T follicular helper cell (primary cell): ENCODE measurements around the gene STK11.

Experiments used
- DNase-seq: peaks from one replicate; pipeline ENCODE4 v3.0.0-alpha.2; 2020; ENCODE audit warnings: low read depth

Gene STK11

DNA sequence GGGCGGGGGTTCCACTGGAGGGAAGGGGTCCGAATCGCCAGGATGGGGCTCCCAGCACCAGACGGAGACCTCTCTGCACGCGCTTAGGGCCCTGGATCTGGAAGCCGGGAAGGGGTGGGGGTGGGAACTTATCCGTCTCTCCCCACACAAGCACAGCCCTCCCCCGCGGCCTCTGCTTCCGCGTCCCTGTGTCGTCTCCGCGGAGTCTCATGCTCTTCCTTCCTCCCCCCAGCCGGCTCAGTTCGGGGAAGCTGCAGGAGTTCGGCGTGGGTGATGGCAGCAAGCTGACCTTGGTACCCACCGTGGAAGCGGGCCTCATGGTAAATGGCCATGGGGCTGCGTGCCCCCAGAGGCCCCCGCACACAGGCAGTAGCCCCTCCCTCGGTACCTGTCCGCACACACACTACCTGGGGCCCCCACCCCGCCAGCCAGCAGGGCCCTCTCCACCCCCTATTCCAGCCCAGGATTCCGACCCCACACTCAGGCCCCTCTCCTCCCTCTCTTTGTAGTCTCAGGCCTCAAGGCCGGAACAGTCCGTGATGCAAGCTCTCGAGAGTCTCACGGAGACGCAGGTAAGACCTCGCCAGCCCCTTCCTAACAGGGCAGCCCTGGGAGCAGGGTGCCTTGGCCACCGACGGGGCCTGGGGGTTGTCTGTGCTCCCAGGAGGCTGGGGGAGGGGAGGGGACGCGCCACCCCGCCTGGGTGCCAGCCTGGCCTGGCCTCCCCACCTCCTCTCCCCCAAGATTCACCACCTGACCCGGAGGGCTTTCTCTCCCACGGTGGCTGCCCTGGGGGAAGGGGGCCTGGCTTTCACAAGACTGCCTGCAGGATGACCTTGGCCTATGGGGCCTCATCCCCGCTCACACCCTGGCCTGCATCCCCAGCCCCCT lies 46.0 kb downstream of the STK11 start:
- peak; percentile 63 for DNase-seq

DNA sequence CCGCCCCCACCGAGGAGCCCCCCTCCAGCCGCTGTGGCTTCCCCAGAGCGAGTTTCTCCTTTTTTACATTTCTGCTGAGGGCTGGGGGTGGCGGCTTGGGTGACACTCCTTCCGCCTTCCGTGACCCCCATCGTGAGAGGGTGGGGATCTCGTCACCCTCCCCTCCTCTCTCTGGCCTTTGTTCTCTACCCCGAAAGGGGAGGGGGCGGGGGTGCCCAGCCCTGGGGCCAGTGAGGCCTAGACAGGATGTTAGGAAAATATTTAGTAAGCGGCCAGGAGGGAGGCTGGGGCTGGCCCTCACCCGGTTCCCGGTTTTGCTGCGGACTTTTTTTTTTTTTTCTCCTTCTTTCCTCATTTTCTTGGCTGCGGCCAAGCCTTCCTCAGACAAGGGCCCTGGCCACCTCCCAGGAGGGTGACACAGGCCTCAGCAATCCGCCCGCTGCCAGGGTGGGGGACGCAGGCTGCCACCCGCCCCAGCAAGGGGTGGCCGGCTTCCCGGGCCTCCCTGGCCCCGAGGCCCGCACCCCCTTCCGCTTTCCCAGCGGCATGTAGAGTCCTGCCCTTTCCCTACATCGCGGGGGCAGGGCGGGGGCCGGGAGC lies 46.7 kb downstream of the STK11 start:
- no peak for DNase-seq

DNA sequence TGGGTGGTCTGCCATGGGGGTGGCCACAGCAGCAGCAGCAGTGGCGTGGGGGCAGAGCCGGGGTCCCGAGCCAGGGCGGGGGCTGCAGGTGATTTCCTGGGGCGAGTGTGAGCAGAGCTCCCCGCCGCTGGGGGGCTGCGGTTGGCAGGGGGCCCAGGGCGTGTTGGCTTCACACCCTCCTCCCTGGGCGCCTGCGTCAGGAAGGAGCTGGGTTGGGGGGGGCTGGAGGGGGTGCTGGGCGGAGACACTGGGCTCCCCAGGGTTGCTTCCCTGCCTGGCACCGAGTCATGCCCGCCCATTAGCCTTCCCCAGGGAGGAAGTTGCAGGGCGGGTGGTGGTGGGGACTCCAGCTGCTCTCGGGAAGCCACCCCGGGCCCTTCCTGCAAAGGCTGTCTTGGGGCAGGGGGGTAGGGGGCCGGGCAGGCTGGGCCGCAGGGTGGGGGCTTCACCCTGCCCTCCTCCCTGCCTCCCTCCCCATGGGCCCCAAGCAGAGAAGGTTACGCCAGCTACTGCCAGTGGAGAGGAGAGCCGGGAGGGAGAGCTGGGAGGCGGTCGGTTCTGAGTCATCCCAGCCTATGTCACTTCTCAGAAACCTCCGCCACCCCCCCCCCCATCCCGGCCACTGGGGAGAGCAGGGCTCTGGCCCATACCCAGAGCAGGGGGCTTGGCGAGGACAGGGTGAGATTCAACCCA lies 47.4 kb downstream of the STK11 start:
- DNase-seq, result peak; percentile 63

DNA sequence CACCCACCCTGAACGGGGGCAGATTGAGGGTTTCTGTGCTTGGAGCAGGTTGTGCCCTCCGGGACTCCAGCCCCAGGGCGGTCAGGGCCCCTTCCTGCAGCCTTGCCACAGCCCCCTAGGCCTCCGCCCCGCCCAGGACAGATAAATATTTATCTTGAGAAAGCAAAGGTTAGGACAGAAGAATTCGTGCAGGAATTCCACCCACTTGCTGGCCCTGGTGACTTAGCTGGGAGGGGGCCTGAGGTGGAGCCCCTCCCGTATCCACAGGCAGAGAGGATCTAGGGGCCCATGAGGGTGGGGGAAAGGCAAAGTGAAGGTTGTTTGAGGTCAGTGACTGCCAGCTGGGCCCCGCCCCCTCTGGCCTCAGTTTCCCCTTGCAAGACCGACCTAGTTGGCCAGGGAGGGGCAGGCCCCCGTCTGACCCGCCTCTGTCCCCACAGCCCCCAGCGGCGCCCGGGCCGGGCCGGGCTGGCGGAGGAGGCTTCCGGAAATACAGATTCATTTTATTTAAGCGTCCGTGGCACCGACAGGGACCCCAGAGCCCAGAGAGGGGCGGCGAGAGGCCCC lies 48.0 kb downstream of the STK11 start:
- DNase-seq, result no peak

DNA sequence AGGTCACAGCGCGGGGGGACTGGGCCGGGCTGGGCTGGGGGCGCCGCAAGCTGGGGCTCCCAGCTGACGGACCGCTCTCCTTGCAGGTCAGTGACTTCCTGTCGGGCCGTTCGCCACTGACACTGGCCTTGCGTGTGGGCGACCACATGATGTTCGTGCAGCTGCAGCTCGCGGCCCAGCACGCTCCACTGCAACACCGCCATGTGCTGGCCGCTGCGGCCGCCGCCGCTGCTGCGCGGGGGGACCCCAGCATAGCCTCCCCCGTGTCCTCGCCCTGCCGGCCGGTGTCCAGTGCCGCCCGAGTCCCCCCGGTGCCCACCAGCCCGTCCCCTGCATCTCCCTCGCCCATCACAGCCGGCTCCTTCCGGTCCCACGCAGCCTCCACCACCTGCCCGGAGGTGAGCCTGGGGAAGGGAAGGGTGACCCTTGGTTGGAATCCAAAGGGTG lies 48.5 kb downstream of the STK11 start:
- no peak for DNase-seq

DNA sequence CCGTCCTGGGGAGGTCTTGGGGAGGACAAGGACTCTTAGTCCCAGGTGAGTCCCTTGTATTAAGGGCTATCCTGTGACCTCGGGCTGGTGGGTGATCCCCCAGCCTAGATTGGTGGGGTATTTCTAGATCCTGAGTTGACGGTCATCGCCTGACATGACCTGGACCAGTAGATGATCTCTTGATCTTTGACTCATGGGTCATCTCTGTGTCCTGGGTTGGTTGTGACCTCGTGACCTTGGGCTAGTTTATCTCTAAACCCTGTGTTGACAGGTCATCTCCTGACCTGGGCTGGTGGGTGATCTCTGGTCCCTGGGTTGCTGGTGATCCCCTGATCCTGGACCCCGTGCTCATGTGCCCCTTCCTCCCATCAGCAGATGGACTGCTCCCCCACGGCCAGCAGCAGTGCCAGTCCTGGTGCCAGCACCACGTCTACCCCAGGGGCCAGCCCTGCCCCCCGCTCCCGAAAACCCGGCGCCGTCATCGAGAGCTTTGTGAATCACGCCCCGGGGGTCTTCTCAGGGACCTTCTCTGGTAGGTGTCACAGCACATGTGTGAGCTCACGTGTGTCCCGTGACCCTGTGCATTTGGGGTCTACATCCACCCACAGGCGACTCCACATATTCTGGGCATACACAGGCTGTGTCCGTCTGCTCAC lies 49.1 kb downstream of the STK11 start:
- DNase-seq, result no peak

DNA sequence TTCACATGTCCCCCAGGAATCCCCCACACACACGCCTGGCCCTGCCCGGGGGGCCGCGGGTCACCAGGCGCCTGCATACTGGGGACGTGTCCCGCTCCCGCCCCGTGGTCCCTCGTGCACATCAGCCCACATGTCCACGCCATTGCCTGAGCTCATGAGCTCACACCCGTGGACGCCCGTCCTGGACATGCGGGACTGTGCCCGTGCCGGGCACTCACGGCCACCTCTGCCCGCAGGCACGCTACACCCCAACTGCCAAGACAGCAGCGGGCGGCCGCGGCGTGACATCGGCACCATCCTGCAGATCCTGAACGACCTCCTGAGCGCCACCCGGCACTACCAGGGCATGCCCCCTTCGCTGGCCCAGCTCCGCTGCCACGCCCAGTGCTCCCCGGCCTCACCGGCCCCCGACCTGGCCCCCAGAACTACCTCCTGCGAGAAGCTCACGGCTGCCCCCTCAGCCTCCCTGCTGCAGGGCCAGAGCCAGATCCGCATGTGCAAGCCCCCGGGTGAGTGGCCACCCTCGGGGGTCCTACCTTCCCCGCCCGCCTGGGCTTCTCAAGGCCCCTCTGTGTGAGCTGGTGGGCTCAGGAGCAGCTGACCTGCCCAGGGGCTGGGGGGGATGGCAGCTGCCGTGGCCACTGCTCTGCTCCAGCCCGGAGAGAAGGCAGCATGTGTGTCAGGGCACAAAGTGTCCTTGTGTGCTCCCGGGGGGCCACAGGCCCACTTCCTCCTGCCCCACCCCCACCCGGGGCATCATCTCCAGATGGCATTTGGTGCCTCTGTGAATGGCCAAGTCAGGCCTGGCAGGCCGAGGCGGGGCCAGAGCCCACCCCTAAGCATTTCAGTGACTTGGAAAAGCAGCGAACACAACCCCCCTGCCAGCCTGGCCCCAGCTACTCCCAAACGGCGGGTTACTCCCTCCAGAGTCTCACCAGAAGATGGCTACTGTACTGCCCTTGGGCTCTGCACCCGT lies 49.9 kb downstream of the STK11 start:
- no peak for DNase-seq

DNA sequence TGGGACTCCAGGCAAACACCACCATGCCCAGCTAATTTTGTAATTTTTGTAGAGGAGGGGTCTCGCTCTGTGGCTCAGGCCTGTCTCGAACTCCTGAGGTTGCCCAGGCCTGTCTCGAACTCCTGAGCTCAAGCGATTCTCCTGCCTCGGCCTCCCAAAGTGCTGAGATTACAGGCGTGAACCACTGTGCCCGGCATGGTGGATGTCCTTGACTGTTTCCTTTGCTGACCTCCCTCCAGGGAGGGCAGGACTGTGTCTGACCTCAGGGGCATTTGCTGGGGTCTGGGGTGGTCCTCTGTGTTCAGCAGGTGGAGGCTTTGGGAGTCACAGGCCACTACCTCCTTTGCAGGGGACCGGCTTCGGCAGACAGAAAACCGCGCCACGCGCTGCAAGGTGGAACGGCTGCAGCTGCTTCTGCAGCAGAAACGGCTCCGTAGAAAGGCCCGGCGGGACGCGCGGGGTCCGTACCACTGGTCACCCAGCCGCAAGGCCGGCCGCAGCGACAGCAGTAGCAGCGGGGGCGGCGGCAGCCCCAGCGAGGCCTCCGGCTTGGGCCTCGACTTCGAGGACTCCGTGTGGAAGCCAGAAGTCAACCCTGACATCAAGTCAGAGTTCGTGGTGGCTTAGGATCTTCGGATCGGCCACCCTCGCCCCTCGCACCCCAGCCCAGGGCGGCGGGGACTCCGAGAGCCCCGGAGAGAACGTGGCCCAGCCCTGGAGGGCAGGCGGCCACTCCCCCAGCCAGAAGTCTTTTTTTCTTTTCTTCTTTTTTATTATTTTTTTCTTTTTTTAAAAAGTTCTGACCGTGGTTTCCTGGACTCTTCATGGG lies 51.3 kb downstream of the STK11 start:
- no peak for DNase-seq

DNA sequence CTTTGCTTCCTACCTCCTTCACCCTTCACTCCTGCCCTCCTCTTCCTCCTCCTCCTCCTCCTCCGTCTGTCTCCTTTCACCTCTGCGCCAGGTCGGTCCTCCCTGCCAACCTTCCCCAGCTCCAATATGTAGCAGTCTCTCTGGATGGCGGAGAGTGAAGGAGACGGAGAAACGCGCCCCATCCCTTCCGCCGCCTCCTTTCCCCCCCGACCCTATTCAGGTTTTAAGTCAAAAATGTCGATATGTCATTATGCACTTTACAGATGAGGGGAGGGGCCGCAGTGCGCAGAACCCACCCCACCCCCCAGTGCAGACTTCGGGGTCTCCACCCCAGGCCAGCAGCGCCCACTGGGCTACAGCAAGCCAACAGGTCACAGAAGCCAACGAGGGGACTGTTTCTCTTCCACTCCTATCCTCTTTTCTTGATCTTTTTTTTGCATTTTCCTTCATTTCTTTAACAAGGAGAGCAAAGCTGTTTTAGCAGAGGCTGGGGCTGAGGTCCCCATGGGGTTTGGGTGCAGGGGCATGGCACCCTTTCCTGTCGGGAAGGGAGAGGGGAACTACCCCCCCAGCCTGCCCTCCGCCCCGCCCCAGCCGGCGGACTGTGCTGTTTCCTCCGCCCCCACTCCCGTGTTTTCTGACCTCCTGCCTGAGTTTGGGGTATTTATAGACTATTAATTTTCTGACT lies 52.0 kb downstream of the STK11 start:
- no peak for DNase-seq

DNA sequence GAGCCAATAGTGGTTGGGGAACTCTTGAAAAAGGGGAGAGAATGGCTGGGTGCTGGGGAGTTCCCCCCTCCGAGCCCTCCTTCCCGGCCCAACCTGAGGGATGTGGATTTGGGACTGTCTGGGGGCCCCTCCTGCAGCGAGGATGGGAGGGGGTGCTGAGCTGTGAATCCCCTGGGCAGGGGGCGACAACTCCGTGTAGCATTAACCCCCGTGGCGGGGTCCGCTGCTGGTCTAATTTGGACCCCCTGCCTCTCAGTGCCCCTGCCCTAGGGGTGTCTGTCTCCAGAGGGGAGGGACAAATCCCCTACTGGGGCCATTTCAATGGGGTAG lies 52.5 kb downstream of the STK11 start:
- DNase-seq, result no peak

DNA sequence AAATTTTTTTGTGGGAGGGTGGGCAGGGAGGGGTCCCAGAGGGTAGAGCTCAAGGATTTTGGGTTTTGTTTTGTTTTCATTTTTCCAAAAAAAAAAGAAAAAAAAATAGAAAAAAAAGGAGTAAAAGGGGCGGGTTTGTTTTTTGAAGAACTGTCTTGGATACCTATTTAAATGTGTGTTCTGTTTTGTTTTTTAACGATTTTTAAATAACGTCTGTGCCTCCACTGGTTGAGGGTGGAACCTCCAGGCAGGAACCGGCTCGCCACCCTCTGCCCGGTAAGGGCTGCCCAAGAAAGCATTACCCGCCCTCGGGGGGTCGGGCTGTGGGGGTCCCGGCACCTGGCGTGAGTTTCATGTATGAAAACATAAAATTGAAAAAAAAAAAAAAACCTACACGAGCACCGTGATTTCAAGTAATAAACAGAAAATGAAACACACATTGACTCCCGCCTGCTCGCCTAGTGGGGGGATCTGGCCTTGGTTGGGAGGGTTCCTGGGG lies 53.2 kb downstream of the STK11 start:
- DNase-seq, result no peak

DNA sequence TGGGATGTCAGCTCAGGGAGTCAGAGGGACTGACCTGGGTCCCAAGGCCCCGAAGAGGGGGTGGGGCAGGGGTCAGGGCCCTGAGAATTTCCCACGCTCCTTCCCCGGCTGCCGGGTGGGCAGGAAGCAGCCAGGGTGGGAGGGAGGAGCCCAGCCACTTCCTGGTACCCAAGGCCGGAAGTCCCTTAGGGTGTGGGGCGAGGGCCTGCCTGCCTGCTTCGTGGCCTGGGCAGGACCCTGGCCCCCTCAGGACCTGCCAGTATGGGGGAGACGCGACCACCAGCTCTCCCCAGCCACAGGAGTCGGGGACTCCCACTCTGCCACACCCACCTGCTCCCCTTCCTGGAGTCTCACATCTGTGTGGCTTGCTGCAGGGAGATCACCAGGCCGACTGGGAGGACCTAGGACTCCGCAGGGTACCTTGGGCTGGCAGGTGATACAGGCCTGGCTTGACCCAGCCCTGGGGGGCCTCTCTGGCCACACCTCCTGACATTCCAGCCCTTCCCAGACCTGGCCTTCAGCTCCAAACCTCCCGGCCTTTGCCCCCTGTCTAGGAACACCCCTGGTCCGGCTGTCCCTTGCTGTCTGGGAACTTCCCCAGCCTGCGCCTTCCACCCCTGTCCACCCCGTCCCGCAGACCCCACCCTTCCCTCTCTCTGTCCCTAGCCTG lies 53.8 kb downstream of the STK11 start:
- no peak for DNase-seq

DNA sequence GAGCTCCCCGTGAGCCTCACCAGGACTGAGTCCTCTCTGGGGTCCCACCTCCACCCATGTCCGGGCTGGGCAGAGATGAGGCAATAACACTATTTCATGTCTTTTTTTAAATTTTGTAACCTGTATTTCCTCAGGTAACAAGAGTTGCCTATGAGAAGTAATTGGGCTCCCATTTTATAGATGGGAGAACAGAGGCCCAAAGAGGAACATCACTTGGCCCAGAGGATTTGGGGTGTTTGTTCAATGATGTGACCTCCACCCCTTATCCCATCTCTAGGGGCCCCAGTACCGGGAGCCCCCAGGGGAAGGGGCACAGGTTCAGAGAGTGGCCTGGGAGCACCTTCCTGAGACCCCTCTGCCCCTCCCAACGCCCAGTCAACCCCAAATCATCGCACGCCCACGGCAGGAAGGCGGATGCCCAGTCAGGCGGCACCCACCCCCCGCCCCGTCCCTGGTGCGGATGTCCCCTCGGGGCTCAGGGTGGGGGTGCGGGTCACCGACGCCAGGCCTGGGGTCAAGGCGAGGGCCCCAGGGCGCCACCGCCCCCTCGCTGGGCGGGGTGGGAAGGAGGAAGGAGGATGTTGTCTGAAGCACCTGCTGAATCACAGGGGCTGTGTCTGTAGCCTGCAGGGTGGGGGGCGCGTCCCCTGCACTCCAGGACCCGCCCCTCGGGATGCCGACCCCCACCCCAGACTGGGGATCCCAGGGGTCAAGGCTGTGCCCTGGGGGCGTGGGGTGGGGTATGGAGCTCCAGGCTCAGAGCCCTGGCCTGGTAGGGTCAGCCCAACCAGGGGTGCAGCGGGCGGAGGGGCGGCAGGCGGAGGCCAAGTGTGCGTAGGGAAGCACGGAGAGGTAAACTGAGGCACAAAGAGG lies 54.5 kb downstream of the STK11 start:
- no peak for DNase-seq

DNA sequence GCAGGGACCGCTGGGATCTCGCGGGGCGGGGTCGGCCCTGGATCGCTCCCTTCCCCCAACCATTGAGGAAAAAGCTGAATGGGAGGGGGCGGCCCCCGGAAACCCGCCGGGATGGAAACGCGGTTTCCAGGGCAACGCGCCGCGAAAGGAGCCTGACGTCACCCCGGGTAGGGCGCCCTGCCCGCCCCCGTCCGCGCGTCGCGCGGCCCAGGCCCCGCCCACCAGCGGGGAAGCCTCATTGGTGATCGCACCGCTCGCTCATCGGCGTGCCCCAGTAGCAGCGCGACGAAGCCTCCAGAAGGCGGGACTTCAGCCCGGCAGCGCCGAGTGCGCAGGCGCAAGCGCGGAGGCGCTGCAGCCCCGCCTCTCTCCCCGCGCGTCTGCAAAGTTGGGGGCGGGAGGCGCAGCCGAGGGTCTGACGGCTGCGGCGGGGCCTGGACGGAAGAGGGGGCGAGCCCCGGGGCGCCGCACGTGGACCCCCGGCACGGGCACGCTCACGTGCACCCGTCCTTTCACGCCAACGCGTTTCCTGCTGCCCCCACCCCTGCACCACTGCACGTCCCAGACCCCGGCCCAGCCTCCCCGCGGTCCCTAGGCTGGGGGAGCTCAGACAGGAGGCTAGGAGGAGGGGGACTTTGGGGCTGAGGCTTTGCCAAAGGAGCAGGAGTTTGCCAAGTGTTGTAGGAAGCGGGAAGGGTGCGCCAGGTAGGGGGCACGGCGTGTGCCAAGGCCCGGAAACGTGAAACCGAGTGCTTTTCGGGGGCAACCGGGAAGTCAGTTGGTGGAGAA lies 55.4 kb downstream of the STK11 start:
- peak; percentile 97 for DNase-seq

DNA sequence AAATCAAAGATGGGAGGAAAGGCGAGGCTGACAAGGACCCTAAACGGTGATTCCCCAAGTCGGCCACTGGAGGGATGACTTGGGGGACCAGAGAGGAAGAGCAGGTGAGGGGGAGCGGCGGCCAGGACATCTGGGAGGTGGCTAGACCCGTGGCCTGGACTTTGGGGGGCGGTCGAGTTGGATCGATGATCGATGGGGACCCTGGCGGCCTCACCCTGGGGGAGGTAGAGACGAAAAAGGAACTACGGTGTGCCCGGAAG lies 55.9 kb downstream of the STK11 start:
- DNase-seq, result no peak

DNA sequence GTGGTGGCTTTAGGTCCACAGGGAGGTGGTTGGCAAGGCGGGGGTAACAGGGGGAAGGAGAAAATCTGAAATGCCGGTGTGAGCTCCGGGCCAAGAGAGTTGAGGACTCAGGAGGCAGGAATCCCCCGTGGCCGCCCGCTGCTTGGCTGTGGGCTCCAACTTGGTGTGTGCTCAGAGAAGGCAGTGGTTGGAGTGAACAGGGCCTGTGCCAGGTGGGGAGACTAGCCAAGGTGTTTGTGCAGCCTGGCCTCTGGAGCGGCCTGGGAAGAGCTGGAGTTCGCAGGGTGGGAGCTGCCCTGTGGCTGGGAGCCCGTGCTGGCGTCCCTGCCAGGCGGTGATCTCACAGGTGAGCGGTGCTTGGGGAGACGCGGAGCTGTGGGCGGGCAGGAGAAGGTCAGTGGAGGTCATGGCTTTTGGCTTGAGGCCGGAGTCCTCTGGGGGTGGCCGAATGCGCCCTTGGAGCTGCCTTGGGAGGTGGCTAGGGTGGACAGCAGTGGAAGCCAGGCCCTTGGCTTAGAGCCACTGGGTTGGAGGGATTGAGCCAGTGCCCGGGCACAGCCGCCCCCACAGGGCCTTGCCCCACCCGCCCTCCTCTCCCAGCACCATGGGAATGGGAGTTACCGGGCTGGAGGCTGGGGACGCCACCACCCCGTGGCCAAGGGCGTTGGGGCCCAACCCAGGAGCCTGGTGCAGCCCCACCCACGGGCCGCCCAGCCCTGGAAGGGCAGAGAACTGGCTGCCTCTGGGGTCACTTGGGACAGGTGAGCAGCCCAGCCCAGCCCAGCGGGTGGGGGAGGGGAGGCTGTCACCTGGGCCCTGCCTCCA lies 56.4 kb downstream of the STK11 start:
- no peak for DNase-seq
